DND-41 (cell line): Measurements from ENCODE around the gene DNAJA3.

ENCODE experiments used
- ATAC-seq: fragments of 200-7000 bp; cut with Tn5 transposase; 3 replicates; pipeline ENCODE4 v1.9.1; 2021; ENCODE audit warnings: low read depth; ENCODE audit not compliant: insufficient read depth
- DNase-seq: peaks from one replicate; pipeline ENCODE4 v3.0.0-alpha.2; 2020
- H2AFZ ChIP-seq: 2 replicates; pipeline ENCODE4 v1.6.0; 2012; ENCODE audit warnings: low read depth, low read length
- H3K27ac ChIP-seq: 2 replicates; pipeline ENCODE4 v1.5.1; 2012; ENCODE audit warnings: low read length, inconsistent platforms
- H3K27me3 ChIP-seq: fragments of 200-600 bp; sonication (generic); 2 replicates; pipeline ENCODE4 v1.6.0; 2012; ENCODE audit warnings: low read length, mild to moderate bottlenecking, inconsistent platforms; ENCODE audit not compliant: insufficient read depth, poor library complexity
- H3K36me3 ChIP-seq: 2 replicates; pipeline ENCODE4 v1.5.1; 2012; ENCODE audit warnings: low read length, inconsistent platforms; ENCODE audit not compliant: insufficient read depth
- H3K4me1 ChIP-seq: 2 replicates; pipeline ENCODE4 v1.5.1; 2012; ENCODE audit warnings: mild to moderate bottlenecking, low read length; ENCODE audit not compliant: insufficient read depth
- H3K4me2 ChIP-seq: 2 replicates; pipeline ENCODE4 v1.6.0; 2012; ENCODE audit warnings: mild to moderate bottlenecking, moderate library complexity, low read length, inconsistent platforms; ENCODE audit not compliant: insufficient read depth
- H3K4me3 ChIP-seq, 2 experiments: fragments of 200-600 bp in 1 of 2; shearing (Covaris generic) in 1 of 2; 2 replicates each; pipeline ENCODE4 v1.5.1; 2012 to 2016; ENCODE audit warnings: inconsistent platforms in 2 of 2, low read length in 2 of 2, mild to moderate bottlenecking in 2 of 2, low read depth in 1 of 2, moderate library complexity in 1 of 2
- H3K79me2 ChIP-seq: 2 replicates; pipeline ENCODE4 v1.6.0; 2012; ENCODE audit warnings: low read length, inconsistent platforms; ENCODE audit not compliant: insufficient read depth
- H3K9ac ChIP-seq: 2 replicates; pipeline ENCODE4 v1.6.0; 2012; ENCODE audit warnings: low read depth, mild to moderate bottlenecking, inconsistent platforms, low read length, moderate library complexity
- H3K9me3 ChIP-seq: 2 replicates; pipeline ENCODE4 v1.5.1; 2012; ENCODE audit warnings: low read length, moderate library complexity, mild to moderate bottlenecking, inconsistent platforms; ENCODE audit not compliant: insufficient read depth, severe bottlenecking
- H4K20me1 ChIP-seq: 2 replicates; pipeline ENCODE4 v1.6.0; 2012; ENCODE audit warnings: low read length; ENCODE audit not compliant: insufficient read depth
- CTCF ChIP-seq: IDR thresholded peaks from 2 replicates; pipeline ENCODE4 v1.5.1; 2012; ENCODE audit warnings: borderline replicate concordance, low read length, moderate library complexity, mild to moderate bottlenecking; ENCODE audit not compliant: poor library complexity, severe bottlenecking; ENCODE audit errors: extremely low read depth
- EZH2 ChIP-seq: IDR thresholded peaks from 3 replicates; pipeline ENCODE4 v1.6.1; 2012; ENCODE audit warnings: borderline replicate concordance, low read depth, mild to moderate bottlenecking, moderate library complexity, low read length, inconsistent platforms; ENCODE audit not compliant: severe bottlenecking

Gene DNAJA3

DNA sequence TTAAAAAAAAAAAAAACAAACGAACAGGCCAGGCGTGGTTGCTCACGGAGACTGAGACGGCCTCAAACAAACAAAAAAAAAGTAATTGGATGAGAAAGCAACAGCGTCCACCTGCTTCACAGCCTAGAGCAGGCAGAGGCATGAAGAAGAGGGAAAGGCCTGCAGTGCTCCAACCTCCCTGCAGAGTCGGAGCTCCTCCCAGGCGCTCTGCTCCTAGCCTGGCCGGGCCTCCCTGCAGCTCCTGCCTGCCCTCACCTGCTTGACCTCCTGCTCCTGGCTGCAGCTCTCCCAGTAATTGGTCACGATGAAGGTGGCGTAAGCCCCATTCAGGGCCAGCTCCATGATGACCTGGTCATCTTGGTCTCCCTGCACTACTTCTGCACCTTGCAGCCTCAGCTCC lies 43.3 kb downstream of the DNAJA3 start:
- Histone ChIP-seq H4K20me1 (peaks cover 7% of the 10 kb centered on the region; the same call in 1 of the 2 replicates), H3K4me3 (no peak overlapping the region), H3K9ac (no peak overlapping the region), H2AFZ (no peak overlapping the region), H3K4me1 (peaks cover 21% of the 10 kb centered on the region), H3K27me3 (no peaks in the 10 kb centered on the region), H3K36me3 (peaks cover 55% of the 10 kb centered on the region), H3K9me3 (no peaks in the 10 kb centered on the region), H3K4me2 (no peak overlapping the region), H3K27ac (no peak overlapping the region), H3K79me2 (peaks cover 23% of the 10 kb centered on the region)
- TF ChIP-seq CTCF (no peak), EZH2 (no peak)
- no peak for ATAC-seq
- no peak for DNase-seq

GRCh38 chr16:4471869-4472268 lies 46.2 kb downstream of the DNAJA3 start:
- peaks cover 45% of the 10 kb centered on the region for H3K79me2 ChIP-seq
- no peak overlapping the region for H3K4me2 ChIP-seq
- DNase-seq (no peak), ATAC-seq (no peak)
- H4K20me1 ChIP-seq: peaks cover 7% of the 10 kb centered on the region; the same call in 1 of the 2 replicates
- no peak overlapping the region for H2AFZ ChIP-seq
- no peak for TF ChIP-seq CTCF
- TF ChIP-seq EZH2: no peak
- H3K27me3 ChIP-seq: no peaks in the 10 kb centered on the region
- H3K4me1 ChIP-seq: peaks cover 38% of the 10 kb centered on the region
- no peak overlapping the region for H3K9ac ChIP-seq
- no peaks in the 10 kb centered on the region for H3K9me3 ChIP-seq
- H3K36me3 ChIP-seq: peaks cover 30% of the 10 kb centered on the region
- H3K4me3 ChIP-seq: no peak overlapping the region
- no peak overlapping the region for H3K27ac ChIP-seq

DNA sequence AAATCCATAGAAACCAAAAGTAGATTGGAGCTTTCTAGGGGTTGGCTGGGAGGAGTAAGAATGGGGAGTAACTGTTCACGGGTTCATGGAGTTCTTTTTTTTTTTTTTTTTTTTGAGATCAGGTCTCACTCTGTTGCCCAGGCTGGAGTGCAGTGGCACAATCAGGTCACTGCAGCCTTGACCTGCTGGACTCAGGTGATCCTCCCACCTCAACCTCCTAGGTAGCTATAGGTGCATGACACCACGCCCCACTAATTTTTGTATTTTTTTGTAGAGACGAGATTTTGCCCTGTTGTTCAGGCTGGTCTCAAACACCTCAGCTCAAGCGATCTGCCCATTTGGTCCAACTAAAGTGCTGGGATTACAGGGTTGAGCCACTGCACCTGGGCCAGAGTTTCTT lies 47.2 kb downstream of the DNAJA3 start:
- peaks cover 23% of the 10 kb centered on the region for H3K36me3 ChIP-seq
- H3K79me2 ChIP-seq: peaks cover 55% of the 10 kb centered on the region
- DNase-seq (no peak), ATAC-seq (no peak)
- no peak overlapping the region for H3K27ac ChIP-seq
- TF ChIP-seq EZH2 (no peak), CTCF (no peak)
- H3K9me3 ChIP-seq: no peaks in the 10 kb centered on the region
- H4K20me1 ChIP-seq: peaks cover 7% of the 10 kb centered on the region; the same call in 1 of the 2 replicates
- H2AFZ ChIP-seq: no peak overlapping the region
- H3K4me1 ChIP-seq: peaks cover 49% of the 10 kb centered on the region
- no peaks in the 10 kb centered on the region for H3K27me3 ChIP-seq
- peak overlapping the region; percentile 90 to 94; a peak in 2 of 4 replicates for H3K4me3 ChIP-seq
- H3K4me2 ChIP-seq: peak overlapping the region; percentile 94
- H3K9ac ChIP-seq: peak overlapping the region; percentile 93
